Measurements from ENCODE around the gene CDCP2.

CDCP2 gene

DNA sequence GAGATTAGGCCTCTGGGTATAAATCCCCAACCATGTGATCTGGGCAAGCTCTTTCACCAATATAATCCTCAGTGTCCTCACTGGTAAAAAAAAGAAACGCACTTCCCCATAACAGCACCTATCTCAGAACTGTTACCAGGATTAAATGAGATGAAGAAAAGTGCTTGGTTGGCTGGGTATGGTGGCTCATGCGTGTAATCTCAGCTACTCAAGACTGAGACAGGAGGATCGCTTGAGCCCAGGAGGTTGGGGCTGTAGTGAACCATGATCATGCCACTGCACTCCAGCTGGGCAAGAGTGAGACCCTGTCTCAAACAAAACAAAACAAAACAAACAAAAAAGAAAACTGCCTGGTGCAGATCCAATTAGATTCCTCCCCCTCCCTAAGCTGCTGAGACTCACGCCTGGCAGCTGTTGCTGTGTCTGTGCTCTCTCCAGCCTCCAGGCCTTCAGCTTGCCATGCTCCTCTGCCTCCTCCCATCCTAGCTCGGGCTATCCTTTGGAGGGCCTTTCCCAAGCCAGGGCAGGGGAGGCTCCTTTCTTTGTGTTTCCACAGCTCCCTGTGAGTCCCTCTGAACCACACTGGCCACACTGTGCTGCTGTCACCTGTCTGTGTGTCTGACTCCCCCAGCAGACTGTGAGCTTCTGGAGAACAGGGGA lies 28.0 kb upstream of the CDCP2 start:
- Histone ChIP-seq H3K27ac (ENCODE audit: low read depth, low read length, poor library complexity, severe bottlenecking) (no peak overlapping the region), H3K27me3 (ENCODE audit: insufficient read depth, low read length) (no peaks in the 10 kb centered on the region), H3K79me2 (ENCODE audit: insufficient read depth, low read length) (no peaks in the 10 kb centered on the region), H4K20me1 (ENCODE audit: insufficient read depth, low read length) (no peaks in the 10 kb centered on the region), H3K36me3 (ENCODE audit: insufficient read depth, low read length) (peaks cover 33% of the 10 kb centered on the region), H3K4me3 (ENCODE audit: low read depth, low read length, poor library complexity, severe bottlenecking) (no peak overlapping the region), H3K9ac (ENCODE audit: low read length) (no peak overlapping the region), H2AFZ (ENCODE audit: low read length) (no peak overlapping the region), H3K9me2 (ENCODE audit: low read depth, low read length) (no peaks in the 10 kb centered on the region), H3K9me3 (ENCODE audit: low read length) (no peaks in the 10 kb centered on the region), H3K4me2 (ENCODE audit: low read length) (no peak overlapping the region), H3K4me1 (ENCODE audit: insufficient read depth, low read length, severe bottlenecking) (no peaks in the 10 kb centered on the region), H3F3A (ENCODE audit: insufficient read depth, low read length) (no peaks in the 10 kb centered on the region)
- TF ChIP-seq CTCF (IDR thresholded peaks at IDR 0.05; ENCODE audit: low read length), result no peak
- no peak for TF ChIP-seq EZH2 (IDR thresholded peaks at IDR 0.05; ENCODE audit: borderline replicate concordance, low read length)

DNA sequence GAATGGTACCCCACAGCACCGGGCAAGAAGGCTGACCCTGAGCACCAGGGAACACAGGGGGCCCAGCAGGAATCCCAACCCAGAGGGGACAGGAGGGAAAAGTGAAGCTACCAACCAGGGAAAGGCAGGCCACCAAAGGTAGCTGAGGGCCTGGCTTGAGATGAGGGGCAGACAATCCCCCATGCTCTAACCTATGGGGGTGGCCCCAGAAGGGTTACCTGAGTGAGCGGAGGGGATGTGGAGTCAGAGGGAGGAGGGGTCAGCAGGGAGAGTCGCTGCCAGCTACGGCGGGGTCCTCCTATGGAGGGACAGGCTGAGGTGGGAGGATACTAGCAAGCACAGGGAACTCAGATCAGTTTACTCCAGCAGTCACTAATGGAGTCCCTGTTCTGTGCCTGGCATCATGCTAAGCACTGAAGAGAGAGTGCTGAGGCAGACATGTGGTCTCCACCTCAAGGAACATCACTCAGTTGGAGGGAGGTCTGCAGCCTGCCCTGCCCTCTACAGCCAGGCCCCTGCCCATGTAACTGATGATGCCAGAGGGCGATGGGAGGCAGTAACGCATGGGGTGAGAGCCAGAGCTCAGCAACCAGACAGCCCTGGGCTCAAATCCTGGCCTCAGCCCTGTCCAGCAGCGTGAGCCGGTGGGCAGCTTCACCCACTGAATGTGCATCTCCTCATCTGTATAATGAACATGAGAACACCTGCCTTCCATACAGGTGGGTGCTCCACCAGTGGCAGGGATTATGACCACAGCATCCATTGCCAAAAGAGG lies 25.7 kb upstream of the CDCP2 start:
- Histone ChIP-seq H3K36me3 (ENCODE audit: insufficient read depth, low read length) (peaks cover 19% of the 10 kb centered on the region), H3K4me1 (ENCODE audit: insufficient read depth, low read length, severe bottlenecking) (no peaks in the 10 kb centered on the region), H2AFZ (ENCODE audit: low read length) (no peak overlapping the region), H3K9ac (ENCODE audit: low read length) (no peak overlapping the region), H3K27me3 (ENCODE audit: insufficient read depth, low read length) (no peaks in the 10 kb centered on the region), H3K27ac (ENCODE audit: low read depth, low read length, poor library complexity, severe bottlenecking) (no peak overlapping the region), H3K9me2 (ENCODE audit: low read depth, low read length) (no peaks in the 10 kb centered on the region), H3K4me3 (ENCODE audit: low read depth, low read length, poor library complexity, severe bottlenecking) (no peak overlapping the region), H3K79me2 (ENCODE audit: insufficient read depth, low read length) (no peaks in the 10 kb centered on the region), H3K9me3 (ENCODE audit: low read length) (no peaks in the 10 kb centered on the region), H4K20me1 (ENCODE audit: insufficient read depth, low read length) (no peaks in the 10 kb centered on the region), H3K4me2 (ENCODE audit: low read length) (no peak overlapping the region), H3F3A (ENCODE audit: insufficient read depth, low read length) (no peaks in the 10 kb centered on the region)
- no peak for TF ChIP-seq CTCF (IDR thresholded peaks at IDR 0.05; ENCODE audit: low read length)
- TF ChIP-seq EZH2 (IDR thresholded peaks at IDR 0.05; ENCODE audit: borderline replicate concordance, low read length), result no peak

- no peak for TF ChIP-seq EZH2 (IDR thresholded peaks at IDR 0.05; ENCODE audit: borderline replicate concordance, low read length)
- TF ChIP-seq CTCF (IDR thresholded peaks at IDR 0.05; ENCODE audit: low read length), result no peak
- H3K27me3 ChIP-seq (ENCODE audit: insufficient read depth, low read length), result no peaks in the 10 kb centered on the region
- no peaks in the 10 kb centered on the region for H4K20me1 ChIP-seq (ENCODE audit: insufficient read depth, low read length)
- H3K9ac ChIP-seq (ENCODE audit: low read length), result no peak overlapping the region
- H3K9me3 ChIP-seq (ENCODE audit: low read length), result no peaks in the 10 kb centered on the region
- H3K79me2 ChIP-seq (ENCODE audit: insufficient read depth, low read length), result no peaks in the 10 kb centered on the region
- H3K4me2 ChIP-seq (ENCODE audit: low read length), result no peak overlapping the region
- H3K36me3 ChIP-seq (ENCODE audit: insufficient read depth, low read length), result peaks cover 19% of the 10 kb centered on the region
- H3F3A ChIP-seq (ENCODE audit: insufficient read depth, low read length), result no peaks in the 10 kb centered on the region
- H3K27ac ChIP-seq (ENCODE audit: low read depth, low read length, poor library complexity, severe bottlenecking), result no peak overlapping the region
- no peaks in the 10 kb centered on the region for H3K9me2 ChIP-seq (ENCODE audit: low read depth, low read length)
- no peaks in the 10 kb centered on the region for H3K4me1 ChIP-seq (ENCODE audit: insufficient read depth, low read length, severe bottlenecking)
- no peak overlapping the region for H2AFZ ChIP-seq (ENCODE audit: low read length)
- H3K4me3 ChIP-seq (ENCODE audit: low read depth, low read length, poor library complexity, severe bottlenecking), result no peak overlapping the region
These were observed 24.9 kb upstream of the CDCP2 start for GRCh38 chr1:54177726-54178125.
